ENCODE results near the gene GRIN2A.

GRIN2A gene

GRCh38 chr16:9854675-9855074, 327.6 kb downstream of the GRIN2A start:
- DNase-seq: no peak
- no peak for TF ChIP-seq POLR2A (IDR thresholded peaks at IDR 0.05; ENCODE audit: low read length)
- no peak for TF ChIP-seq GATA1 (IDR thresholded peaks at IDR 0.05; ENCODE audit: low read depth, low read length)

GRCh38 chr16:9852003-9852402, 330.2 kb downstream of the GRIN2A start:
- no peak for TF ChIP-seq POLR2A (IDR thresholded peaks at IDR 0.05; ENCODE audit: low read length)
- no peak for TF ChIP-seq GATA1 (IDR thresholded peaks at IDR 0.05; ENCODE audit: low read depth, low read length)
- DNase-seq: no peak

GRCh38 chr16:9850817-9851216, 331.4 kb downstream of the GRIN2A start:
- TF ChIP-seq GATA1 (IDR thresholded peaks at IDR 0.05; ENCODE audit: low read depth, low read length) (no peak), POLR2A (IDR thresholded peaks at IDR 0.05; ENCODE audit: low read length) (no peak)
- DNase-seq: no peak

GRCh38 chr16:9849697-9850245, 332.5 kb downstream of the GRIN2A start:
- no peak for TF ChIP-seq GATA1 (IDR thresholded peaks at IDR 0.05; ENCODE audit: low read depth, low read length)
- no peak for TF ChIP-seq POLR2A (IDR thresholded peaks at IDR 0.05; ENCODE audit: low read length)
- no peak for DNase-seq

GRCh38 chr16:9847146-9847545, 335.1 kb downstream of the GRIN2A start:
- TF ChIP-seq POLR2A (IDR thresholded peaks at IDR 0.05; ENCODE audit: low read length) (no peak), GATA1 (IDR thresholded peaks at IDR 0.05; ENCODE audit: low read depth, low read length) (no peak)
- no peak for DNase-seq

- TF ChIP-seq GATA1 (IDR thresholded peaks at IDR 0.05; ENCODE audit: low read depth, low read length) (no peak), POLR2A (IDR thresholded peaks at IDR 0.05; ENCODE audit: low read length) (no peak)
- no peak for DNase-seq
These were observed 335.7 kb downstream of the GRIN2A start for GRCh38 chr16:9846362-9847099.

- DNase-seq: no peak
- TF ChIP-seq POLR2A (IDR thresholded peaks at IDR 0.05; ENCODE audit: low read length) (no peak), GATA1 (IDR thresholded peaks at IDR 0.05; ENCODE audit: low read depth, low read length) (no peak)
These were observed 336.4 kb downstream of the GRIN2A start for GRCh38 chr16:9845661-9846361.

- DNase-seq: no peak
These were observed 337.9 kb downstream of the GRIN2A start for GRCh38 chr16:9844361-9844760.

GRCh38 chr16:9843424-9844018, 338.7 kb downstream of the GRIN2A start:
- DNase-seq: no peak
- TF ChIP-seq GATA1 (IDR thresholded peaks at IDR 0.05; ENCODE audit: low read depth, low read length): no peak
- TF ChIP-seq POLR2A (IDR thresholded peaks at IDR 0.05; ENCODE audit: low read length): no peak

More at GRCh38 chr16:9844361-9844760, 337.9 kb downstream of the GRIN2A start:
- no peak for TF ChIP-seq POLR2A (IDR thresholded peaks at IDR 0.05; ENCODE audit: low read length)
- no peak for TF ChIP-seq GATA1 (IDR thresholded peaks at IDR 0.05; ENCODE audit: low read depth, low read length)

- no peak for DNase-seq
- TF ChIP-seq POLR2A (IDR thresholded peaks at IDR 0.05; ENCODE audit: low read length) (no peak), GATA1 (IDR thresholded peaks at IDR 0.05; ENCODE audit: low read depth, low read length) (no peak)
These were observed 341.2 kb downstream of the GRIN2A start for GRCh38 chr16:9840761-9841665.

GRCh38 chr16:9837481-9837880, 344.7 kb downstream of the GRIN2A start:
- TF ChIP-seq POLR2A (IDR thresholded peaks at IDR 0.05; ENCODE audit: low read length) (no peak), GATA1 (IDR thresholded peaks at IDR 0.05; ENCODE audit: low read depth, low read length) (no peak)
- no peak for DNase-seq

- no peak for TF ChIP-seq GATA1 (IDR thresholded peaks at IDR 0.05; ENCODE audit: low read depth, low read length)
- TF ChIP-seq POLR2A (IDR thresholded peaks at IDR 0.05; ENCODE audit: low read length): no peak
- peak; percentile 8 to 10 for DNase-seq
These were observed 346.0 kb downstream of the GRIN2A start for GRCh38 chr16:9836118-9836736.

Measured in erythroblast (primary cell).